GM12878 (cell line): ENCODE results near the gene SAMD3. TPM values are rescaled to one million over a fixed set of nuclear protein-coding genes. Genes with fewer than 3 reads are reported as not detected.

Source experiments
- ATAC-seq: fragments of 200-7000 bp; cut with Tn5 transposase; 3 replicates; pipeline ENCODE4 v1.9.1; 2020; ENCODE audit warnings: mild to moderate bottlenecking, moderate library complexity
- BruUV-seq: library from RNA; stranded (reverse); fragments of 400-500 nt; replicated peaks from 2 replicates; lab custom pipeline; 2021; lab: Mats Ljungman, UMichigan
- CTCF ChIA-PET: fragments of 300-600 bp; sonication (Branson Sonifier 250); formaldehyde crosslinking; extraction: SDS; loops from one replicate; lab custom pipeline; 2021; ENCODE audit warnings: inconsistent platforms; lab: Yijun Ruan, JAX
- POLR2A ChIA-PET: fragments of 350-600 bp; formaldehyde crosslinking; extraction: SDS; loops from one replicate; lab custom pipeline; 2021; ENCODE audit warnings: inconsistent platforms; lab: Charles Lee
- RAD21 ChIA-PET: fragments of 300-600 bp; sonication (Branson Sonifier 250); formaldehyde crosslinking; loops from one replicate; lab custom pipeline; 2023; ENCODE audit warnings: antibody characterized with exemption; ENCODE audit not compliant: unreplicated experiment; lab: Charles Lee
- SMC1A ChIA-PET: fragments of 300-600 bp; sonication (Branson Sonifier 250); formaldehyde crosslinking; loops from one replicate; lab custom pipeline; 2023; ENCODE audit not compliant: unreplicated experiment, uncharacterized antibody; lab: Charles Lee
- DNase-seq: peaks from one replicate; pipeline ENCODE4 v3.0.0-alpha.2; 2011; ENCODE audit warnings: low read depth, low spot score
- FAIRE-seq: peaks from 3 replicates; lab custom pipeline; 2011; peaks lifted over from hg19 to GRCh38; lab: Jason Lieb, UNC
- H2AFZ ChIP-seq: 2 replicates; pipeline ENCODE4 v1.6.0; 2011; ENCODE audit warnings: low read depth, low read length, control low read depth; ENCODE audit not compliant: control insufficient read depth
- H3K27ac ChIP-seq: 2 replicates; pipeline ENCODE4 v1.5.1; 2011; ENCODE audit warnings: control low read depth; ENCODE audit not compliant: control insufficient read depth, insufficient read depth
- H3K27me3 ChIP-seq, 2 experiments: replicated peaks in 1 of 2; 2 replicates each; pipeline versions ENCODE4 v1.6.0 to v1.6.1; 2011; ENCODE audit warnings: low read length in 1 of 2; ENCODE audit not compliant: control insufficient read depth in 2 of 2, insufficient read depth in 2 of 2
- H3K36me3 ChIP-seq, 2 experiments: 2 replicates each; pipeline ENCODE4 v1.5.1; 2011; ENCODE audit warnings: low read length in 1 of 2; ENCODE audit not compliant: control insufficient read depth in 2 of 2, insufficient read depth in 2 of 2
- H3K4me1 ChIP-seq: 2 replicates; pipeline ENCODE4 v1.6.1; 2011; ENCODE audit warnings: mild to moderate bottlenecking, low read length, moderate library complexity, mixed read lengths; ENCODE audit not compliant: control insufficient read depth, insufficient read depth
- H3K4me2 ChIP-seq: 2 replicates; pipeline ENCODE4 v1.6.0; 2011; ENCODE audit warnings: control low read depth; ENCODE audit not compliant: control insufficient read depth, insufficient read depth
- H3K4me3 ChIP-seq: fragments of 200-600 bp; sonication (generic); 2 replicates; pipeline ENCODE4 v1.5.1; 2016
- H3K79me2 ChIP-seq: 2 replicates; pipeline ENCODE4 v1.6.0; 2011; ENCODE audit warnings: low read length; ENCODE audit not compliant: control insufficient read depth, insufficient read depth
- H3K9ac ChIP-seq: 2 replicates; pipeline ENCODE4 v1.8.0; 2011; ENCODE audit warnings: low read length, control low read depth, mixed read lengths; ENCODE audit not compliant: control insufficient read depth, insufficient read depth
- H3K9me3 ChIP-seq: replicated peaks from 3 replicates; pipeline ENCODE4 v1.5.1; 2011; ENCODE audit warnings: mild to moderate bottlenecking, low read length; ENCODE audit not compliant: control insufficient read depth, insufficient read depth
- H4K20me1 ChIP-seq: 2 replicates; pipeline ENCODE4 v1.6.0; 2011; ENCODE audit not compliant: control insufficient read depth, insufficient read depth
- CBX3 ChIP-seq: fragments of 200-600 bp; sonication (generic); IDR thresholded peaks from 2 replicates; pipeline ENCODE4 v1.6.1; 2016; ENCODE audit warnings: low read depth, borderline replicate concordance
- CHD2 ChIP-seq: IDR thresholded peaks from 2 replicates; pipeline ENCODE4 v1.6.1; 2011; ENCODE audit warnings: low read depth, low read length, improper control_type of control experiment, borderline replicate concordance
- EZH2 ChIP-seq: IDR thresholded peaks from 2 replicates; pipeline ENCODE4 v1.6.1; 2012; ENCODE audit warnings: low read depth, mild to moderate bottlenecking, control low read depth, inconsistent platforms, low read length, borderline replicate concordance; ENCODE audit not compliant: control insufficient read depth
- MEF2A ChIP-seq: IDR thresholded peaks from 2 replicates; pipeline ENCODE4 v1.6.1; 2011; ENCODE audit warnings: low read depth, mild to moderate bottlenecking, low read length, moderate library complexity; ENCODE audit not compliant: insufficient read depth
- MEF2B ChIP-seq: fragments of 450-650 bp; IDR thresholded peaks from 2 replicates; pipeline ENCODE4 v1.6.1; 2018; ENCODE audit warnings: mild to moderate bottlenecking, moderate library complexity; ENCODE audit not compliant: partially characterized antibody, poor library complexity, severe bottlenecking
- NBN ChIP-seq: fragments of 450-650 bp; IDR thresholded peaks from 2 replicates; pipeline ENCODE4 v1.6.1; 2016
- NFYB ChIP-seq: IDR thresholded peaks from 2 replicates; pipeline ENCODE4 v1.6.1; 2011; ENCODE audit warnings: low read depth, mild to moderate bottlenecking, low read length, improper control_type of control experiment, moderate library complexity; ENCODE audit not compliant: insufficient read depth
- NR2C2 ChIP-seq: IDR thresholded peaks from 2 replicates; pipeline ENCODE4 v1.6.1; 2011; ENCODE audit warnings: borderline replicate concordance, low read depth; ENCODE audit not compliant: control insufficient read depth, insufficient read length
- RFX5 ChIP-seq: IDR thresholded peaks from 2 replicates; pipeline ENCODE4 v1.6.1; 2011; ENCODE audit warnings: low read depth, low read length, improper control_type of control experiment
- TARDBP ChIP-seq: IDR thresholded peaks from 2 replicates; pipeline ENCODE4 v1.6.1; 2016; ENCODE audit warnings: borderline replicate concordance
- WGBS: methylation state at CpG from one replicate; pipeline ENCODE4 v1.1.6; 2016; ENCODE audit warnings: low lambda C conversion rate; ENCODE audit not compliant: insufficient replicate concordance, insufficient coverage; ENCODE audit errors: missing lambda C conversion rate; 5-methylcytosine and 5-hydroxymethylcytosine counted together
- in situ Hi-C: fragments of 300-500 bp; cut with MboI; formaldehyde crosslinking; loops from 9 replicates; pipeline ENCODE4 v1.14.3; 2018; ENCODE audit warnings: mixed read lengths
- intact Hi-C: fragments of 100-400 bp; cut with micrococcal nuclease; formaldehyde crosslinking; loops from one replicate; pipeline ENCODE4 v1.14.2; 2022; ENCODE audit not compliant: unreplicated experiment
- polyA plus RNA-seq, 11 experiments: library from polyadenylated mRNA; depleted of rRNA in 4 of 11; unstranded in 6 of 11; stranded (reverse) in 5 of 11; fragments of >200 nt; fragmentation: Nextera tagmentation in 4 of 11; fragmentation: Illumina TruSeq in 1 of 11; extraction: Ambion mirVana in 4 of 11; extraction: Trizol in 1 of 11; gene quantifications; 1 replicate in 1 of 11; 2 replicates in 10 of 11; pipeline versions ENCODE4 v1.2.1 to v1.2.3, GENCODE V29; 2011 to 2016; ENCODE audit warnings: inconsistent platforms in 2 of 11, missing spikeins in 2 of 11, low read depth in 1 of 11
- total RNA-seq, 4 experiments: library from RNA; depleted of rRNA in 3 of 4; stranded (reverse); fragments of >200 nt in 3 of 4; fragmentation: Illumina TruSeq in 1 of 4; extraction: Trizol in 1 of 4; gene quantifications; 2 replicates each; pipeline versions ENCODE4 v1.2.1 to v1.2.3, GENCODE V29; 2013 to 2021
- TF ChIP-seq, protein P1 (sequence below): fragments of 450-650 bp; IDR thresholded peaks from 2 replicates; pipeline ENCODE4 v1.6.1; 2017; ENCODE audit warnings: mild to moderate bottlenecking, moderate library complexity

The SAMD3 gene
- total and polyA plus RNA-seq, 10 of the 15 experiments (the other 5 are each of a cell fraction or from before 2014, with no cell fraction given), result 0.04 to 2.3 (median 0.39) TPM; not detected in 2

DNA sequence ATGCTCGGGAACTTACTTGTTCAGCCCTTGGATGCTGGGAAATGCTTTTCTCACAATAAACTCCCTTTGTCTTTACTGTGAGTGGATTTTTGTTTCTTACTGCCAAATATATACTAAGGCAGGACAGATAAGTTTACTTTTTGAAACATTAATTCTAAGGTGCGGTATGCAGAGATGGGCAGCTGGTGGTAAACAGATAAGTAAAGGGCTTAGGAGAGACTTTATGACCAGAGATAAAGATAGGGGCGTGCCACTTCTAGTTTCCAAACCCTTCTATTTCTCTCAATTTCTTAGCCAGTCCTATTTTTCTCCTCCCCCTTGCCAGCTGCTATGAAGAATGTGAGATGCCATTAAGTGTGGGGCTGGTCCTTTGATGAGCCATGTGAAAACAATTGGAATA lies 16.3 kb downstream of the SAMD3 start:
- SMC1A ChIA-PET, result interaction anchor here (2.8 kb wide), 1 partner anchor 9 kb away, joined by 8 read pairs; no protein-coding TSS in a partner anchor
- Histone ChIP-seq H3K27ac (no peak overlapping the region), H3K4me3 (no peak overlapping the region), H2AFZ (no peak overlapping the region), H3K4me1 (peaks cover 10% of the 10 kb centered on the region), H3K4me2 (no peak overlapping the region), H3K9ac (no peak overlapping the region), H4K20me1 (no peaks in the 10 kb centered on the region), H3K27me3 (no peaks in the 10 kb centered on the region), H3K79me2 (no peaks in the 10 kb centered on the region), H3K36me3 (no peaks in the 10 kb centered on the region), H3K9me3 (no peaks in the 10 kb centered on the region)
- POLR2A ChIA-PET, result interaction anchor here (1.5 kb wide), 1 partner anchor 23 kb away, joined by 3 read pairs; no protein-coding TSS in a partner anchor
- DNase-seq (no peak), ATAC-seq (no peak), FAIRE-seq (no peak)
- in situ Hi-C loops, result no loop called here
- CTCF ChIA-PET, result interaction anchor here (1.5 kb wide), 1 partner anchor 161 kb away, joined by 3 read pairs; no protein-coding TSS in a partner anchor
- RAD21 ChIA-PET, result no interaction called here
- WGBS, result 63% methylated on average over 3 of the region's 3 CpGs
- no peak for TF ChIP-seq RFX5
- BruUV-seq, result no TSS peak
- intact Hi-C loops, result no loop called here

DNA sequence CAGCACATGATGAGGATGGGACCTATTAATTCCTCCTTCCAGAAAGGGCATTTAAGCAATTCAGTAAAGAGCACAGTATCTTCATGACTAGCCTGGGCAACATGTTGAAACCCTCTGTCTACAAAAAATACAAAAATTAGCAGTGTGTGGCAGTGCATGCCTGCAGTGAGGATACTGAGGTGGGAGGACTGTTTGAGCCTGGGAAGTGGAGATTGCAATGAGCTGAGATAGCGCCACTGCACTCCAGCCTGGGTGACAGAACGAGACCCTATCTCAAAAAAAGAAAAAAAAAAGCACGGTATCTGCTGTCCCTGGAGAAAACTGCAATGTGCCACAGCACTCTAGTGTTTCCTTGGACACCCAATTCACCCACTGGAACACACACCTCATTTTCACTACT lies 18.4 kb downstream of the SAMD3 start:
- POLR2A ChIA-PET, result no interaction called here
- no peak for FAIRE-seq
- H3K4me1 ChIP-seq, result peaks cover 10% of the 10 kb centered on the region
- no peak for TF ChIP-seq CBX3
- no peak for TF ChIP-seq NBN
- no peak for TF ChIP-seq TARDBP
- TF ChIP-seq NFYB, result no peak
- TF ChIP-seq CHD2, result no peak
- TF ChIP-seq EZH2, result no peak
- no peak for TF ChIP-seq MEF2B
- TF ChIP-seq, protein P1, sequence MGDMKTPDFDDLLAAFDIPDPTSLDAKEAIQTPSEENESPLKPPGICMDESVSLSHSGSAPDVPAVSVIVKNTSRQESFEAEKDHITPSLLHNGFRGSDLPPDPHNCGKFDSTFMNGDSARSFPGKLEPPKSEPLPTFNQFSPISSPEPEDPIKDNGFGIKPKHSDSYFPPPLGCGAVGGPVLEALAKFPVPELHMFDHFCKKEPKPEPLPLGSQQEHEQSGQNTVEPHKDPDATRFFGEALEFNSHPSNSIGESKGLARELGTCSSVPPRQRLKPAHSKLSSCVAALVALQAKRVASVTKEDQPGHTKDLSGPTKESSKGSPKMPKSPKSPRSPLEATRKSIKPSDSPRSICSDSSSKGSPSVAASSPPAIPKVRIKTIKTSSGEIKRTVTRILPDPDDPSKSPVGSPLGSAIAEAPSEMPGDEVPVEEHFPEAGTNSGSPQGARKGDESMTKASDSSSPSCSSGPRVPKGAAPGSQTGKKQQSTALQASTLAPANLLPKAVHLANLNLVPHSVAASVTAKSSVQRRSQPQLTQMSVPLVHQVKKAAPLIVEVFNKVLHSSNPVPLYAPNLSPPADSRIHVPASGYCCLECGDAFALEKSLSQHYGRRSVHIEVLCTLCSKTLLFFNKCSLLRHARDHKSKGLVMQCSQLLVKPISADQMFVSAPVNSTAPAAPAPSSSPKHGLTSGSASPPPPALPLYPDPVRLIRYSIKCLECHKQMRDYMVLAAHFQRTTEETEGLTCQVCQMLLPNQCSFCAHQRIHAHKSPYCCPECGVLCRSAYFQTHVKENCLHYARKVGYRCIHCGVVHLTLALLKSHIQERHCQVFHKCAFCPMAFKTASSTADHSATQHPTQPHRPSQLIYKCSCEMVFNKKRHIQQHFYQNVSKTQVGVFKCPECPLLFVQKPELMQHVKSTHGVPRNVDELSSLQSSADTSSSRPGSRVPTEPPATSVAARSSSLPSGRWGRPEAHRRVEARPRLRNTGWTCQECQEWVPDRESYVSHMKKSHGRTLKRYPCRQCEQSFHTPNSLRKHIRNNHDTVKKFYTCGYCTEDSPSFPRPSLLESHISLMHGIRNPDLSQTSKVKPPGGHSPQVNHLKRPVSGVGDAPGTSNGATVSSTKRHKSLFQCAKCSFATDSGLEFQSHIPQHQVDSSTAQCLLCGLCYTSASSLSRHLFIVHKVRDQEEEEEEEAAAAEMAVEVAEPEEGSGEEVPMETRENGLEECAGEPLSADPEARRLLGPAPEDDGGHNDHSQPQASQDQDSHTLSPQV, result no peak
- TF ChIP-seq NR2C2, result no peak
- no peak for TF ChIP-seq MEF2A

More for the DNA sequence above, 18.4 kb downstream of the SAMD3 start:
- intact Hi-C loops (no loop called here), in situ Hi-C loops (no loop called here)
- Histone ChIP-seq H3K9ac (no peak overlapping the region), H2AFZ (no peak overlapping the region), H3K4me3 (no peak overlapping the region), H3K79me2 (no peaks in the 10 kb centered on the region), H3K9me3 (no peaks in the 10 kb centered on the region), H3K4me2 (no peak overlapping the region), H3K27me3 (no peaks in the 10 kb centered on the region), H4K20me1 (no peaks in the 10 kb centered on the region), H3K36me3 (no peaks in the 10 kb centered on the region), H3K27ac (no peak overlapping the region)
- no peak for DNase-seq
- 33% methylated on average over 3 of the region's 3 CpGs for WGBS
- no TSS peak for BruUV-seq
- CTCF ChIA-PET, result interaction anchor here (0.7 to 1.6 kb wide), 3 partner anchors 12 to 140 kb away, joined by 3 to 4 read pairs (median 3); no protein-coding TSS in a partner anchor
- no peak for ATAC-seq
- SMC1A ChIA-PET, result interaction anchor here (0.9 to 2.8 kb wide), 3 partner anchors 8 to 177 kb away, joined by 3 to 8 read pairs (median 6); no protein-coding TSS in a partner anchor
- RAD21 ChIA-PET, result interaction anchor here (0.8 kb wide), 1 partner anchor 110 kb away, joined by 4 read pairs; no protein-coding TSS in a partner anchor
